Stimulated activated CD8-positive, alpha-beta memory T cell treated with anti-CD3 and anti-CD28 coated beads, Interleukin-7, amount 100 ng/mL, for 24 hours (primary cell): ENCODE data around the gene PTPRT.

Source experiments
- DNase-seq: peaks from one replicate; pipeline ENCODE4 v3.0.0-alpha.2; 2020; ENCODE audit warnings: low read depth

PTPRT gene

DNA sequence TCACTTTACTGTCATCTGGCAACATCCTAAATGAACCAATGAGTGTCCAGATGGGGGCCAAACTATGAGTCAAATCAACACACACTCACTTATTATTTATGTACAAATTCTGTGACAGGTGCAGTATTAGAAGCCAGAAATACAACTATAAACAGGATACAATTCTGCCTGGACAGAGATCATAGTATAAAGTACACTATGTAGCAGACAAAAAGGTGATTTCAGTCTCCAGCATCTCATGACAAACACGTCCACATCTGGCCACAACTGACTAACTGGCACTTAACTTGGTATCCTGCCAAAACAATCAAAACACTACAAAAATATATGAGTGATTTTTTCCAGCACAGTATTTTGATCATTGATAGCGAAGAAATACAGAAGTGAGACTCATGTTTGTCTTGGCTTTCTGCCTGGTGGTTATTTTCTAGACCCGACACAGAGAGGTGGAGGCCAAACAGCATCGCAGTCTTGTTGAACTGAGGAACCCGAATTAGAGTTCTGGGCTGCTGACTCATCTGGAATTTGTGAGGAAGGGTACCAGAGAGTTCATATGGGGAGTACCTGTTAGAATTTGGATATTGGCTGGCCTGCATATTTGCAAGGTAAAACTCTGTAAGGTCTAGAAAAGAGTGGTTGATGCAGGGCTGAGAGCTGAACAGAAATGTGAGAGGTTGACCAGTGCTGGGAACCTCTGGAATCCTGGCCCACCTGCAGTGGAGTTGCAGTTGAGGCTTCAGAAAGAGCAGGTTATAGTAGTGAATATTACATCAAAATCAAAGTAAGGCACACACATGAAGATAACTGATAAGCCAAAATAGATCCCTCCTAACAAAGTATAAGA lies 475.2 kb downstream of the PTPRT start:
- no peak for DNase-seq

DNA sequence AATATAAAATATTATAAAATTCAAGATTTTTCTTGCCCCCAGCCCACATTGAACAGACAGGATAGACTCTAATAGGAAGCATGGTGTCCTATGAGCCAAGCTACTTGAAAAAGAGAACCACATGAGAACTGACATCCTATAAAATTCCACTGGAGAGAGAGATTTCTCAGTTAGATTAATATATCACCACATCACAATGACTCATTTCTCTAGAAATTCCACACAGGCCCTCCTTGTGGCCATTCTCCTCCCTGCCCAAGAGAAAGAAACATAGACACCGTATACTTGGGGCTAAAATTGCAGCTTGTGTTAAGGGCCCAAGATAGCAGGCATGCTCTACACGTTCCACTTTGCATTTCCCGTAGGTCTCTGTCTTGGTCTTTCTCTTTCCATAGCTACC lies 481.4 kb downstream of the PTPRT start:
- no peak for DNase-seq

DNA sequence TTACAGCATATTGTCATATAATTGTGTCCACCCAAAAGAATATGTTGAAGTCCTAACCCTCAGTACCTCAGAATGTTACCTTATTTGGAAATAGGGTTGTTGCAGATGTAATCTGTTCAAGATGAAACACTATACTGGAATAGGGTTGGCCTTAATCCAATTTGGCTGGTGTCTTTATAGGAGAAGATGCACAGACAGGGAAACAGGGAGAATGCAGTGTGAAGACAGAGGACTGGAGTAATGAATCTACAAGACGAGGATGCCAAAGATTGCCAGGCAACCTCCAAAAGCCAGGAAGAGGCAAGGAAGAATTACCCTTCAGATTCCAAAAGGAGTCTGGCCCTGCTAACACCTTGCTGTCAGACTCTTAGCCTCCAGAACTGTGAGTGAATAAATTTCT lies 482.9 kb downstream of the PTPRT start:
- DNase-seq, result no peak

DNA sequence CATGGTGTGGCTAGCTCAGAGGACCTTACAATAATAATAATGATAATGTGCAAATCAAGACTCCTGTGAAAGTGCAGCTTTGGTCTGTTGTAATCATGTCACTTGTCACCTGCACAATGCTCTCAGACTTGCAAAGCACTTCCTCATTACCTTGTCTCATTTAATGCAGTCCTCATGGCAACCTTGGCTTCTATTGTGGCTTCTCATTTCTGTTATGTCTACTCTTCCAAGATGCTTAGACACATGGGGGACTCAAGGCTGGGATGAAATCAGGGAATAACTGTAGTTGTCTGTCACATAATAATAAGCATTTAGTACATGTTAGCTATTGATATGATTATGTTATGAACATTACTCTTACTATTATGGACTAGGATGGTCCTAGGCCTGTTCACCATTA lies 484.2 kb downstream of the PTPRT start:
- DNase-seq, result no peak

DNA sequence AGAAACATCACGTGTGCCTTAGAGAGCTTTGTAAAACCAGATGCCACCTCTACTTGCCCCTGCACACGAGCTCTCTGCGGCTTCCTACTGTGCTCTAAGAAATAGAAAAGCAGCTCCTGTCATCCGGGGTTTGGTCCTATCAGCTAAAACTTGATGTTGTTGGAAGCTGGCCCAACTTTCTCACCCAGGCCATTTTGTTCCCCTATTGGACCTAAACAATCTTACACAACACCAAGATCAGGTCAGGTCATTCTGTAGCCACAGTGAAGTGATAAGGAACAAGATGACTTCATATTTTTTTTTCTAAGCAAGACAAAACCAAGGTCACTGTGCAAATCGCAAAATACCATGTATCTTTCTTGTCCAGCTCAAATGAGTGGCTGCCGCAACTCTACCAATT lies 486.0 kb downstream of the PTPRT start:
- DNase-seq, result no peak

DNA sequence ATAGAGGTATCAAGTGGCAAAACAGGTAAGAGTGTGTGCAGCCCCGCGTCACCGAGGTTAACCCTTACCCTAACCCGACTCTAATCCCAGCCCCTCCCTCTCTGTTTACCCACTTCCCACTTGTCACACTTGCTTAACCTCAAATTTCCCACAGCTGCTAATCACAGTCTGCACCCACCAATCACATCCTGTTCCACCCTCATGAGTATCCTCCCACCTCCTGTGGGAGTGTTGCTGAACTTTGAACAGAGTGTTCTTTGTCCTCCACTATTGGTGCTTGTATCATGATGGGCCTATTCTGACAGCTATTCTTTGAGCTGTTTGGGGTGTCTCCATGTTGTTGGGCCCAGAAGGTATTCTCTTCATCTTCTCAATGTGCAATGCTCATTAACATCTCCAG lies 487.8 kb downstream of the PTPRT start:
- no peak for DNase-seq

DNA sequence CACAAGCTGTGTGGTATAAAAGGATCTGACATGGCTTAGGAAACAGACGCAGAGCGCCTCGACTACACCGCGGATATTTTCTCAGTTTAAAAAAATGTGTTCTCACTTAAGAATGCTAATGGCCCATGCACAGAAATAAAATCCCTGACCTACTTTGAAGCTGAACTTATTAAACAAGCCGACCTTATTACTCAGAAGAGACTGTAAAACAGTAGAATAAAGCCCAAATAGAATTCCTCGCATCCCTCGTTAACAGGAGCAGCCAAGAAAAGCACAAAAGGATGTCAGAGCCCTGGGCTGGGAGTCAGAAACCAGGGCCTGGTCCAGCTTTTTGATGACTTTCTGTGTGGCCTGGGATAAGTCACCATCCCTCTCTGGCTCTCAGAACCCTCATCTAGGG lies 489.3 kb downstream of the PTPRT start:
- DNase-seq, result no peak

DNA sequence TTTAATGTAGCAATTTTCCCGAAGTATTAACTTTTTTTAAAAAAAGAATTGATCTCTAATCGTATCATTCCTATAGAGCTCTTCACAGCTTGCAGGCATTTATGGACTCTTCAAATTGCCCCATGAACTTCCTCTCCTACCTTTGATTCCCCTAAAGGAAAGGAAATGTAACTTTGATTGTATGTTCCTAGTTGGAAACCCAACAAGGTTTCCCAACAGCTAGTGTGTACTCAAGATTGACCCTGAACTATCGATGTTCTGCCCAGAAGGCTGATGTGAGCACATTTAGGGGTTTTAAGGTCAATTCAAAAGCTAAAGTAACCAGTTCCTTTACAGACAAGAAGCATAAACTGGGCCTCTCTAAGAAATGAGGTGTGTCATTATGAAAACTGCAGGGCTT lies 491.7 kb downstream of the PTPRT start:
- no peak for DNase-seq

DNA sequence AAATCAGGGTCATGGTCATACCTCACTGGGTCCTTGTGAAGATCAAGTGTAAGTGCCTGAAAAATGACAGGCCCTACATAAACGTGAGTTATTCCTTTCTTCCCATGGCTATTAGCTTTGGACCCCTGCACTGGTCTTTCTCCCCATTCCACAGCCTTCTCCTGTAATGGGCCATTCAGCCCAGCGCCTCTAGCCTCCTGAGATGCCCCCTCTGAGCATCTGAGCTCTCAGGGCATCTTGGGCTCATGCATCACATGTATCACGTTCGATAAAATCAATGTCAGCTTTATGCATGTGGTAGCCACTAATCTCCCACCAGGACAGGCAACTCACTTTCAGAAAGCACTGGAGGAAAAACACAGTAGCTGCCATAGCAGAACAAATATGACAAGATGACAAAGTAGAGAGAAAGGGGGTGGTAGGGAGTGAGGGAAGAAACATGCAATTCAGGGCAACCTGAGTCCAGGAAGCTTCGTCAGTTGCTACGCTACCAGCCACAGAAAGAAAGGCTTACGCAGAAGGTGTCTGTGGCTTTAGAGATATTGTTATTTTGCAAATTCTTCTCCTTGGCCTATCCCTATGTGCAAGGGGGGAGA lies 498.8 kb downstream of the PTPRT start:
- no peak for DNase-seq

DNA sequence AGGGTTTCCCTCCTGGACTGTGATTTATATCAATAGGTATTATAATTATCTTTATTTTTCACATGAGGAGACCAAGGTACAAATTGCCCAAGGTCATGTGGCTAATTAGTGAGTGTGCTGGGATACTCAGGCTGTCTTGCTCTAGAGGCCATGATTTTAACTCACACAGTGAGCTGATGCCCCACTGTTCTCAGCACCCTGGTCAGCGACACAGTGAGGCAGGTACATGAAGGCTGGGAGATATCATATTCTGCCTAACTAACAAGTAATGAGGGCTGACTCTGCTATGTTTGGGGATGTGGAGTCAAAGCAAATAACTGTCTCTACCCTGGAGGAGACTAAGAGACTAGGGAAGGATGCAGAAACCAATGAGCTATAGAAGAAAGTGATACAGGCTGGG lies 501.1 kb downstream of the PTPRT start:
- no peak for DNase-seq

DNA sequence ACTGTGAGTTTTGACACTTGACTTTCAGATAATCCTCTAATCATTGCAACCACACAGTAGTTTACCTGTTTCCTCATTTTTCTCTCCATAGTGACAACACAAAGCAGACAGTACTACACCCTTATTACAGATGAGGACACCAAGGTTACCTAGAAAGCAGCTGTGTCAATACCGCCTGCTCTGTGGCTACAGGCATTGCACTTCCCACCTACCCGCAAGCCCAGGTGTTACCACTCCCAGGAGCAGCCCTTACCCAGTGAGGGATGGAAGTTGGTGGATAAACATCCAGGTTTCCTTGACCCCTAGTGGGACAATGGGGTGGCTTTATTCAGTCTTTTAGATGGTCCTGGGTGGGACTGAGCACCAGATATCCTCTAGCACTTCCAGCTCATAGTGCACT lies 503.6 kb downstream of the PTPRT start:
- no peak for DNase-seq

DNA sequence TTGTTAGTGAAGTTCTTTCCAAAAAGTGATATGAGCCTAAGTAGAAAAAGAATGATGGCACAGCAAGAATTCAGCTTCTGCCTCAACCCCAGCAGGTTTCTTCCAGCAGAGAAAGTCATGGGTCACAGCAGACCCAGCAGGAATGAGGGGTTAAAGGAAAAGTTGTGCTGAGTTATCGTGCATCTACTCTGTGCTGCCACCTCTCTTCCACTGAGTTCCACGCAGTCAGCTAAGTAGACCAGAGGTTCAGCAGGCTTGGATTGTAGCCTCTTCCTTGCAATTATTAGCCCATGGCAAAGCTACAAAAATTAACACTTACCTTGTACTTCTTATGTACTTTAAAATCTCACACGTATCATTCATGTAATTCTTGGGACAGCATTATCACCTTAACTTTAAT lies 510.8 kb downstream of the PTPRT start:
- no peak for DNase-seq

DNA sequence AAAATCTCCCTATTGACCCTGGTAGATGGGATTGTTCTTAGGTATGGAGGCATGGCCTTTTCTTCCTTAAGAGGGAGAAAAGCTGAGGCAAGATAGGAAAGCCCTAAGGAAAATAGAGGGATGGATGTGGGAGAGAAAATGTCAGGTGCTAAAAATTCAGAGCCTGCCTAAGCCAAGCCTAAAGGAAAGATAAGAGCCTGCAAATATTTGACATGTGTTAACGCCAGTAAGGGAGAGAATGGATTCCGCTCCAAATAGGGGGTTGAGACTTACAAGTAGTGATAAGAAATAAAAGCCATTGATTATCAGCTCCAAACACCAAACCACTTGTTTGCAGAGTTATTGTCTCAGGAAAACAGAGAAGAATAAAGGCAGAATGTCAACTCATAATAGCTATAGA lies 533.6 kb downstream of the PTPRT start:
- DNase-seq, result no peak

DNA sequence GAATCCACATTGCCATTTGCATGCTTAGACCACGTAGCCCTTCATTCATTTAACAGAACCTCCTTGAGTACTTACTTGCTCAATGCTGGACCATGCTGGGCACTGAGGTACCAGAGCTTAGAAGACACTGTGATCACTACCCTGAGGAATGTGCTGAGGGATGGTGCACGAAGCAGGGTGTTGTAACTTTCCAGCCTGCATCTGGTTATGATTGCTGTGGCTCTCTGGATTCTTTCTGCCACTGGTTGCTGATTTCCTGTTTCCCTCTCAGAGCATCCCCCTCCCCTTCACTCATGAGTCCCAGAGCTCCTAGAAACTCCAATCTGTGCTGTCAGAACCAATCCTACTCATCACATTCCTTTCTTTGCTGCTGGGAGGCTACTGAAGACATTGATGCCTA lies 537.4 kb downstream of the PTPRT start:
- no peak for DNase-seq

DNA sequence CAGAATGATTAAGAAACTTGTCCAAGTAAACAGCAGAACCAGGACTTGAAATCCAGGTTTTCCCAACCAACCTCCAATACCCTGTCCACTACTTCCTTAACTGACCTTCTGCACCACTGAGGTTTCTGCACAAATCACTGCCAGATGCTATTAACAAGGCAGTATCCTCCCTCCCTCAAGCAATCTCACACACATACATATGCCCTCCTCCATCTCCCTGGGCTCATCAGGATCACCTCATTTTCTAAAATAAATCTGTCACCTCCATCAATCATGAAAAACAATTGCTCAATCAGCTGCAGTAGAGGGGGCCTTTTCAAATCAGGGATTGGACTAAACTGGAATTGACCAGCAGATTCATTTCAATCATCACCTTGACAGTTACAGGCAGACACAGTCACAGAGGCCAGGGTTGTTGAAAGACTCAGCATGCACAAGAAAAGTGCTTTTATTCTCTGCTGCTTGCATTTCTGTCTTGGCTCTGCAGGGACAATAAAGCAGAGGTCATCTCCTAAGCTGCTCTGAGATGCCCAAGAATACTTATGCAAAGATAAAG lies 539.4 kb downstream of the PTPRT start:
- DNase-seq, result no peak

DNA sequence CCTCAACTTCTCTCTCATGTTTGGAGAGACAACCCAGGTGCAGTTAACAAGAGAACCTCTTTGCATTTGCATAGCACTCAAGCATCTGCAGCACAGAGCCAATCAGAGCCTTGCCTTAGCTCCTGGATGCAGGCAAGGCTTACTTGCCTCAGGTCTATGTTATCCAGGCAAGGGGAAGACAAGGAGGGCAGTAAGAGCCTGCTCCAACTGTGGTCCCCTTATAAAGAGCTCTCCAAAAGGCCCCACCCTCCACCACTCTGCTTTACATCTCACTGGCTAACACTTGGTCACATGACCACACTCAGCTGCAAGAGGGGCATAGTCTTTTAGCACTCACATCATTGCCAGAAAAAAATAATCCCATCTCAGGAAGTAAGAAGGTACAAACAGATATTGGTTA lies 540.0 kb downstream of the PTPRT start:
- no peak for DNase-seq

DNA sequence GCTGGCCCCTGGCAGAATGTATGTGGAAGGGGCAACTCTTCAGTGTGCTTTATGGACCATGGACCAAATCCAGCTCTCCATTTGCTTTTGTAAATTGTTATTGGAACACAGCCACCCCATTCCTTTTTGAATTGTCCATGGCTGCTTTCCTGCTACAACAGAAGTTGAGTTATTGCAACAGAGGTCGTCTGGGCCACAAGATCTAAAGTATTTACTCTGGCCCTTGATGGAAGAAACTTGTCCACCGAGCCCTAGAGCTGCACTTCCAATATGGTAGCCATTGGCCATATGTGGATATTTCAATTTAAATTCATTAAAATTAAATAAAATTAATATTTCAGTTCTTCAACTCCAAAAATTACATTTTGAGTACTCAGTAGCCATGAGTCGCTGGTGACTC lies 543.5 kb downstream of the PTPRT start:
- DNase-seq, result no peak

DNA sequence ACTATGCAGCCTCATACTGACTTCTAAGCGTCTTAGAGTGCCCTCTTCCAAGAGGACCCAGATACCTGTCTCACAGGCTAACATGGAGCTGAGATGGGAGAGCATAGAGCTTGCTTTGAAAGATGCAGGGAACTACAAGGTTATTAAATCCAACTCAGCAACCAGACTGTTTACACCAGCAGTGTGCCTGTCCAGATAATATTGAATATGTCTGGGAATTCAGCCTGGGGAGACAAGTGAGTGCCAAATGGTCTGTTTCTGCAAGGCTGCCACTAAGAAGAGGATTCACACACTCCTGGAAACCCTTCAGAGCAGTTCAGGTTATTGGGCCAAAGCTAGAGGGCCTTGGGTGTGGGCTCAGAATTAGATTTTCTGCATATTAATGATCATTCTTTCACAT lies 547.8 kb downstream of the PTPRT start:
- DNase-seq, result no peak

DNA sequence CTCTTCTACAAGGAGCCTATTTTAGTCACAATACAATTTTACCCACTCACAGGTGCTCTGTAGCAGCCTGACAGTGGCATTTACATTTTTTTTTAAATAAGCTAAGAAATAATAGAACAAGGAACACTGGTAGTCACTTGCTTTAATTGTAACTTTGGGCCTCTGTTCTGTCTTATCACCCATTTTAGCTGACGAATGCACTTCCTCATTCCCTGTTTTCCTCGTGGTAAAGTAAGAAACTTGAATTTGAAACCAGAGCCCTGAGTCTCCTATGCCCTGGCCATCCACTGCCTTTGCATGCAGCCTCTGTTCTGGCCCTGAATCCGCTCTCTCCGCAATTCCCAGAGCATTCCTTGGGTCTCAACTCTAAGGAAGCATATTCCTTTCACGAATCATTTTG lies 550.6 kb downstream of the PTPRT start:
- DNase-seq, result no peak

DNA sequence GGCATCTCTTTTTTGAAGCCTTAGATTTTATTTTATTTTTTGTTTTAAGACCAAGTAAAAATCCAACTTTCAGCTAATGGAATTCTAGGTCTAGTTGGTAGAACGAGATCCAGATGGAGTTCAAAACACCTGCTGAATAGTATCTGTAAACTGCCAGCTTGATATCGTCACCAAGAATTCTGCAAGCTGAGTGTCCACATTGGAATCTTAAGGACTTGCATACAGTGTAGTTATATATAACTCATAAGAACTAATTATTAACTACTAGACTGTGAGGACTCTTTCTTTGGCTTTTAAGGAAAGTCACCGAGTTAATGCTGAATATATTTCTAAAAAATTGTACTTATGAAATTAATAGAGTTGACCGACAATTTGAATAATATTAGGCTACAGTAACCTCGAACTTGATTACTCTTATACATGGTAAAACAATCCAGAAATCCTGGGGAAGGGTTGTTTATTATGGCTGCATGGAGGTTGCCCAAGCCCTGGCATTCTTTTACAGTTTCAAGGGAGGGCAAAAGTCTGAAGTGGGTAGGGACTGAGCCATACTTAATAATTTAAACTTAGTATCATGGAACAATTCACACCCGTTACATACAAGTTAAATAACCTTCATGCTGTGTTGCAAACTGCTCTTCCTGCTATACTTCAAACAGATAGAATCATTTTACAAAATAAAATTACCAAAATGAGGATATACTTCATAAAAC lies 553.9 kb downstream of the PTPRT start:
- DNase-seq, result no peak

DNA sequence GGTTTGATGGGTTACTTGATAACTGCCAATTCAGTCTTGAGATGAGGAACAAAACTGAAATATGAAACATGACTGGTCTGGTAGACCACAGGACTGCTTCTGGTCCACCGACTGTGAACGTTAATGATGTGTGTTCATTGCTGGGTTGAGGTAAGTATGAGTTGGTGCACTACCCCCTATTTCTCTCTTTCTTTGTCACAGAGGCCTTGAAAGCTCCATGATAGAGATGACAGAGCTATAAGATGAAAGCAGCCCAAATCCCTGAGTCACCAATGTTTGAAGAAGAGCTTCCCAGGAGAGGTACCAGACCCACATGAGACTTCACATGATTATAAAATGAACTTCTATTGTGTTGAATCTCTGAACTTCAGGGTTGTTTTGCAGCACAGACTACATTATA lies 555.5 kb downstream of the PTPRT start:
- no peak for DNase-seq

DNA sequence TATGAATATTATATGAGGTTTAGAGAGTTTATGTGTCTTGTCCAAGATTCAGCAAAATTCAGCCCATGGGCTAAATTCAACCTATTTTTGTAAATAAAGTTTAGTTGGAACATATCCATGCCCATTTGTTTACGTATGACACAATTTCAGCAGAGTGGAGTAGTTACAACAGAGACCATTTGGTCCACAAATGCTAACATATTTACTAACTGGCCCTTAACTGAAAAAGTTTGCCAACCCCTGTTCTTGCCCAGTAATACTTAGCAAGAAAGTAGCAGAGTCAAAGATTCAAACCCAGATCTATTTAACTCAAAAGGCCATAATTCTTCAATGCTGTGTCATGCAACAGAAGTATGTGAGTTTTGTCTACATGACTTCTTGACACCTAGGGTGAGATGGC lies 561.0 kb downstream of the PTPRT start:
- no peak for DNase-seq

DNA sequence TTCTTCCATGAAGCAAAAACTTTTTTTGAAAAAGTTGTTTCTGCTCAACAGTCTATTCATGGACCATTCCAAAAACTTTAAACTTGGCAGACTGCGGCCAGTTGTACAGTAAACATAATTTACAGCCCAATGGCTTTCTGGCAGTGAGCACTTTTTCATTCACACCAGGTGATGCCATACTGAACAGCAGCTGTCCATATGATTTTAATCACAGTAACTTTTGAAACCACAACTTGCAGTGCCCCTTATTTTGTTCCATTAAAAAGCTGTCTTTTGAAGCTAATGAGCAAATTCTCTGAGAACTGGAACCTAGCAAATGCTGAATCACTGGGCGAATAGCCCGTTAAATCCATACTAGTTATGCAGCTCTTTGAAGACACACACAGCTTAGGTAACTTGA lies 576.6 kb downstream of the PTPRT start:
- DNase-seq, result no peak
